Activated naive CD8-positive, alpha-beta T cell treated with anti-CD3 and anti-CD28 coated beads, Interleukin-2, amount 50 U/mL, for 16 hours (primary cell): ENCODE measurements around the gene GTPBP4.

ENCODE experiments used
- DNase-seq: peaks from one replicate; pipeline ENCODE4 v3.0.0-alpha.2; 2020; ENCODE audit warnings: low read depth, low spot score

The GTPBP4 gene

DNA sequence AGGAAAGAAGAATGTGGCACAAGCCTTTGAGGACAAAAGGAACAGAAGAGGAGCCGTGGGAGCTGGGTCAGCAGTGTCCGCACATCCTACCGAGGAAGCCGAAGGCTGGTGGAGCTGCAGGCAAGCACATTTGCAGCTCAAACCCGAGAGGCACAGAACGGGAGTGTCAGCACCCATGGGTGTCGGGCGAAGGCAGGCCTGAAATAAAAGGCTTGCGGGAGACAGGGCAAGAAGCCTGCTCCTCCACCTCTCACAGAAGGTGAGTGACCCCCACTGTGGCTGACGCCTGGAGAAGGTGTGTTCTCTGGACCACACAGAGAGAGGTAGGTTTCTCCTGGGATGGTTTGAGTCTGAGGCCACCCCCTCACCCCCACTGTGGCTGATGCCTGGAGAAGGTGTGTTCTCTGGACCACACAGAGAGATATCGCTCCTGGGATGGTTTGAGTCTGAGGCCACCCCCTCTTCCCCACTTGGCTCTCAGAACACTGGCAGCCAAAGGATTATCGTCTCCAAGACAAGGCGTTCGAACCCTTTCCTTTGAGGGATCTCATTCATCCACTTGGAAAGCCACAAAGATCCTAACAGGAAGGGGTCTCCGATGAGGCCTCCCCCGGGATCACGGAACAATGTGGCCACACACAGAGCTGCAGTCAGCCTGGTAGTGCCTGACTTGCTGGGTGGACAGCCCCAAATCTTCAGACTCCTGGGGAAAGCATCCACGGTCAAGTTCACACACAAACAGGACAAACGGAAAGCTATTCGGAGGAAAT is 21.6 kb upstream of the GTPBP4 start:
- no peak for DNase-seq

GRCh38 chr10:968546-969199 is 19.6 kb upstream of the GTPBP4 start:
- DNase-seq = no peak

GRCh38 chr10:969473-970150 is 18.6 kb upstream of the GTPBP4 start:
- no peak for DNase-seq

DNA sequence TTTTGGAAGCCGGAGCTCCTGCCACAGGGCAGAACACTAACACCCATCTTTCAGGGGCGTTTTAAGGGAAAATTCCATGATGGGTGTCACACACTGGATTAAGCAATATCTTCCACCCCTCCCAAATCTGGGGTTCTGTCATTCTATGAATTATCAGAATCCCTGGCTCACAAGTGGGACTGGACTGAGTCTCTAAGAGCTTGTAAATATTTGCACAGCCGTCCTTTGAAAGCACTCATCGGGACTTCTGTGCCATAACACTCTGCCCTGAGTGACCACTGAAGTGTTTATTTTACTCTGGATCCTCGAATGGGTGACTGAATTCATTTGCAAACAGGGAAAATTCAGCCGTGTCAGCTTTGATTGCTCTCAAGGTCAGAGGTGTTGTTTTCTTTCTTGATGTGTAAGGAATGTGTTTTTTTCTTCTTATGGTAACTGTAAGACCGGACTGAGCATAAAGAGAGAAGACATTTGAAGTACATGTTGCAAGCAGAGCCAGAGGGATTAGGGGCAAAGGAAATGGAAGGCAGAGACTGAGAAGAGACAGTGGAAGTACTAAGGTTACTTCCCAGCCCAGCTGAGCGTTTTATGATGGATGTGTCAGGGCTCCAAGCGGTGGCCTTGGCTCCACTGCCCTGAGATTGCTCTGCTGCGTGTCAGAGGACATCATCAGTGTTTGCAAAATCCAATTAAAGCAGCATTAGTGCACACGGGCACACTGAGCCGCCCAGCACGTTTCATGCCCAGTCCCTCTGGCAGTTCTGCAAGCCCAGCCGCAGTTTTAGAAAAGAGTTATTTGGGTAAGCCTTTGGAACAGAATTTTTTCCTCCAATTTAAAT is 17.7 kb upstream of the GTPBP4 start:
- DNase-seq = no peak

DNA sequence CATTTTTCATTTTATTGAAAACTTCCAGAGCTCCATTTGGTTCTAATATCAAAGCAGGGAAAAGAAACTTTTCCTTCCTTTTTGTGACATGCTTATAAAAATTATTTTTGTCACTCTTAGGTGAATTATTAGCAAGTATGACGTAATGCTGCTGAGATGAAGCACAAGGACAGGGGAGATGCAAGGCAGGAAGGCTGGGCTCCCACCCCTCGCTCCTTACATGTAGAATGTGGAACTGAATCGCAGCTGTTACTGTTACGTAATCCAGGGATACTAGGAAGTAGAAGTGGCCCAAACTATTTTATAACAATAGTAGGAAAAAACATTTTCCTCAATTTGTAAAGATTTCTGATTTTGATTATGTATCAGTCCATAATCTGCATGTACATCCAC is 17.1 kb upstream of the GTPBP4 start:
- DNase-seq = no peak

GRCh38 chr10:971613-972012 is 16.6 kb upstream of the GTPBP4 start:
- no peak for DNase-seq

- DNase-seq = no peak
Measured at GRCh38 chr10:972763-973162, 15.5 kb upstream of the GTPBP4 start.

- DNase-seq = no peak
Measured at GRCh38 chr10:974038-974784, 14.0 kb upstream of the GTPBP4 start.

- no peak for DNase-seq
Measured at GRCh38 chr10:974785-975074, 13.5 kb upstream of the GTPBP4 start.

DNA sequence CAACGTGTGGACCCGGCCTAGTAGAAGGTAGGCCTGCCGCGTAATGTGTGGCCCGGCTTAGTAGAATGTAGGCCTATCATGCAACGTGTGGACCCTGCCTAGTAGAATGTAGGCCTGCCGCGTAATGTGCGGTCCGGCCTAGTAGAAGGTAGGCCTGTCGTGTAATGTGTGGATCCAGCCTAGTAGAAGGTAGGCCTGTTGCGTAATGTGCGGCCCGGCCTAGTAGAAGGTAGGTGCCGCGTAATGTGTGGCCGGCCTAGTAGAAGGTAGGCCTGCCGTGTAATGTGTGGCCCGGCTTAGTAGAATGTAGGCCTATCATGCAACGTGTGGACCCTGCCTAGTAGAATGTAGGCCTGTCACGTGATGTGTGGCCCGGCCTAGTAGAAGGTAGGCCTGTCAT is 11.9 kb upstream of the GTPBP4 start:
- DNase-seq = no peak

- DNase-seq = no peak
Measured at GRCh38 chr10:978826-979421, 9.3 kb upstream of the GTPBP4 start.

DNA sequence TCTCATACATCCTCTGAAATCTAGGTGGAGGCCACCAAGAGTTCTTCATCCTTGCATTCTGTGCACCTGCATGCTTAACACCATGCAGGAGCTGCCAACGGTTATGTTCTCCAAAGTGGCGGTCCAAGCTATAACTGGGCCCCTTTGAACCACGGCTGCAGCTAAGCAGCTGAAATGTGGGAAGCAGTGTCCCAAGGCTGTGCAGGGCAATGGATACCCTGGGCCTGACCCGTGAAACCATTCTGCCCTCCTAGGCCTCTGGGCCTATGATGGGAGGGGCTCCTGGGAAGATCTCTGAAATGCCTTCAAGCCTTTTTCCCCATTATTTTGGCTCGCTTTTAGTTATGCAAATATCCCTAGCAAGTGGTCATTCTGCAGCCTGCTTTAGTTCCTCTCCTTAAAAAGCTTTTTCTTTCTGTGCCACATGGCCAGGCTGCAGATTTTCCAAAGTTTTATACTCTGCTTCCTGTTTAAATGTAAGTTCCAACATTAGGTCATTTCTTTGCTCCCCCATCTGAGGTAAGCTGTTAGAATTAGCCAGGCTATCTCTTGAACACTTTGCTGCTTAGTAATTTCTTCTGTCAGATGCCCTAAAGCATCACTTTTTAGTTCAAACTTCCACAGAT is 7.7 kb upstream of the GTPBP4 start:
- DNase-seq = no peak

- no peak for DNase-seq
Measured at GRCh38 chr10:983401-983800, 4.8 kb upstream of the GTPBP4 start.

DNA sequence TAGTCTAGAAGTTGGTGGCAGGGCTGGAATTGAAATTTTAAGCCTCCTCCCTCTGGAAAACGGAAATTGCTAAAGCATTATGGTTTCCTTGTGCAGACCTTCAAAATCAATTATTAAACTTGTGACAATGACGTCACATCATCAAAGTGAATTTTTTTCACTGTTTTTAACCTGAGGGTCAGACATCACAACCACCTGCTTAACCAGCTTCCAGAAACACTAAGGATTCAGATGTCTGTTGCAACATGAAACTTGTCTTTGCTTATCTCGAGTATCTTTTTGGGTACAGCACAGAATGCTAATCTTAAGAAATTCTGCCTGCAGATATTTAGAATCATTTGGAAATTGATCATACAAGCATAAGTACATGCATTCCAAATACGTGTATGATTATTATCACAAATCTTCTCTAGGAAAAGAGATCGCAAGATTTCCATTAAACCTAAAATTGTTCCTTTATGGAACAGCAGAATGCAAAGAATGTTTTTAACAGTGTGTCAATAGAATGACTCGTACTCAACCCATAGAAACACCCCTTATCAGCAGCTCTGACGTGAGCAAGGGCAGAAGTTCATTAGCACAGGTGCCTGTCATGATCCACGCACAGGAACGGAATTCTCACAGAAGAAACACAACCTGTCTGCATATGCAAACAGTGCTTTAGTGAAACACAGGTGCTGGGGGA is 4.1 kb upstream of the GTPBP4 start:
- DNase-seq = no peak

DNA sequence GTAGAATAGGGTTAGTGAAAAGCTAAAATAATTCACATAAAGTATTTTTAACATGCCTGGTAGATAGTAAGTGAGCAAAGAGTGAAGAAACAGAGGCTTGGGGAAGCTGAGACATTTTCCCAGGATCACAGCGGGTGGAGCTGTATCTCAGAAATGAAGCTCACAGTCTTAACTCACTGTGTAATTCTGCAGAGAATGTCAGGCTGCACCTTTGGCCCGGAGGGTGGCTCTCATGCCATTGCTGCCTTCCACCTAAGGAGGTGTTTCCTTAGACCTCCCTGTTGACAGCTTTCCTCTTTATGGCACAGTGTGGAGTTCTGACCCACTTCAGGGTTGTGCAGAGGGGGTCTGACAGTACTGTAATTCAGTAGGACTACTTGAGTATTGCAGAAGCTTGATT is 2.9 kb upstream of the GTPBP4 start:
- DNase-seq = no peak

GRCh38 chr10:986137-986825 is 2.0 kb upstream of the GTPBP4 start:
- DNase-seq = no peak

DNA sequence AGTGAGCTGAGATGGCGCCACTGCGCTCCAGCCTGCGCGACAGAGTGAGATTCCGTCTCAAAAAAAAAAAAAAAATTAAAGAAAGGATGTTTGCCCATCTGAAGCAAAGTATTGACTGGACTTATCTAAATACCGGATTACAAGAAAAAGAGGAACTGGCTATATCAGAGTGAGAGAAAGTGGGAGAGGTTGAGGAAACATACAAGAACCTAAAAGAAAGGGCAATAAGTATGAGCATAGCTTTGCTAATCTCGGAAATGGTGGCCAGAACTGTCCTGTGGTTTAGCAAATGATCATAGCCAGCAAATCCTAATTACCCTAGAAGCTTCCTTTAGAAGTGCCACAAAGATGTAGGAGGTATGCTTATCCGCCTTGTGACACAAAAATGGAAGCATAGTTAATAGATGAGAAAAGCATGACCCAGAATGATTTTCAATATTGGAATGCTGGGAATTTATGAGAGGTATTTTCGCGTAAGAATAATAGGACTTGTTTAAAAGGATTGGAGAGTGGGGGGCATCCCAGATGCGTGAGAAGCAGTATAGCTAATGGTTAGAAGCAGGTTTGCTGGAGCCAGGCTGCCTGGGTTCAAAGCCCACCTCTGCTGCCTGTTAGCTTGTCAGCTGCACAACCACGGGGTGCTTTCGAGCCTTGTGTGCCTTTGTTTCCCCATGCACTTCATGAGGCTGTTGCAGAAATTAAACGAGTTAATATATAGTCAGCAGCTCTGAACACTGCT is 1.2 kb upstream of the GTPBP4 start:
- DNase-seq = no peak

GRCh38 chr10:987620-987869 is 689 bp upstream of the GTPBP4 start:
- no peak for DNase-seq
